ENCODE results near the gene CABYR. TPM values are rescaled to one million over a fixed set of nuclear protein-coding genes. Genes with fewer than 3 reads are reported as not detected.

CABYR gene
- total RNA-seq, 1 donor from 2014 or later = not detected

- no peak for DNase-seq (ENCODE audit: low spot score in 2 of 2)
- intact Hi-C loops (cut with DNase I) = no loop called here
- H3K27me3 ChIP-seq = no peaks in the 10 kb centered on the region
- no peak overlapping the region for H3K27ac ChIP-seq
- TF ChIP-seq, protein P1, sequence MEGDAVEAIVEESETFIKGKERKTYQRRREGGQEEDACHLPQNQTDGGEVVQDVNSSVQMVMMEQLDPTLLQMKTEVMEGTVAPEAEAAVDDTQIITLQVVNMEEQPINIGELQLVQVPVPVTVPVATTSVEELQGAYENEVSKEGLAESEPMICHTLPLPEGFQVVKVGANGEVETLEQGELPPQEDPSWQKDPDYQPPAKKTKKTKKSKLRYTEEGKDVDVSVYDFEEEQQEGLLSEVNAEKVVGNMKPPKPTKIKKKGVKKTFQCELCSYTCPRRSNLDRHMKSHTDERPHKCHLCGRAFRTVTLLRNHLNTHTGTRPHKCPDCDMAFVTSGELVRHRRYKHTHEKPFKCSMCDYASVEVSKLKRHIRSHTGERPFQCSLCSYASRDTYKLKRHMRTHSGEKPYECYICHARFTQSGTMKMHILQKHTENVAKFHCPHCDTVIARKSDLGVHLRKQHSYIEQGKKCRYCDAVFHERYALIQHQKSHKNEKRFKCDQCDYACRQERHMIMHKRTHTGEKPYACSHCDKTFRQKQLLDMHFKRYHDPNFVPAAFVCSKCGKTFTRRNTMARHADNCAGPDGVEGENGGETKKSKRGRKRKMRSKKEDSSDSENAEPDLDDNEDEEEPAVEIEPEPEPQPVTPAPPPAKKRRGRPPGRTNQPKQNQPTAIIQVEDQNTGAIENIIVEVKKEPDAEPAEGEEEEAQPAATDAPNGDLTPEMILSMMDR (IDR thresholded peaks at IDR 0.05) = no peak
- peaks cover 5% of the 10 kb centered on the region in 2 donors for H3K36me3 ChIP-seq
- no peak overlapping the region for H3K4me3 ChIP-seq
- no peaks in the 10 kb centered on the region for H3K4me1 ChIP-seq
- H3K9me3 ChIP-seq = no peaks in the 10 kb centered on the region
Observed at GRCh38 chr18:24153397-24153796, 14.5 kb downstream of the CABYR start.

DNA sequence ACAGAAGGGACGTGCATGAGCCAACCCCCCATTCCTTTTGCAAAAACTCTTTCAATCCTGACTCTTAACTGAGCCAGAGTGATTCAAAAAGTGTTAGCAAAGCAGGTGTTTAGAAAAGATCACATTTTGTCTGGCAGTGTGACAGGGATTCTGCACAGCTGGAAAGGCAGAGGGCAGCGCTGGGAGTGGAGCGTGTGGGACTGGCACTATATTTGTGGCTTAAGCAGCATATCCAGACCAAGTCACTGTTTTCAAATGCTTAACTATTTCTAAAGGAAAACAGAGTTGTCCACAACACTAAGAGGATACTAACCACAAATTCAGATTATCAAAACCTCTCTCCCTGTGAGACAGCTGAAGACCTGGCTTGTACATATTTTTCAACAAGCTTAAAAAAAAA lies 19.0 kb downstream of the CABYR start:
- no peak for DNase-seq (ENCODE audit: low spot score in 2 of 2)
- H3K4me1 ChIP-seq = no peaks in the 10 kb centered on the region
- no peak overlapping the region for H3K4me3 ChIP-seq
- no peak overlapping the region for H3K27ac ChIP-seq
- H3K9me3 ChIP-seq = no peaks in the 10 kb centered on the region
- TF ChIP-seq, protein P1 (IDR thresholded peaks at IDR 0.05) = no peak
- H3K27me3 ChIP-seq = no peaks in the 10 kb centered on the region
- intact Hi-C loops (cut with DNase I) = no loop called here
- peaks cover 15 to 31% of the 10 kb centered on the region in 2 donors for H3K36me3 ChIP-seq

DNA sequence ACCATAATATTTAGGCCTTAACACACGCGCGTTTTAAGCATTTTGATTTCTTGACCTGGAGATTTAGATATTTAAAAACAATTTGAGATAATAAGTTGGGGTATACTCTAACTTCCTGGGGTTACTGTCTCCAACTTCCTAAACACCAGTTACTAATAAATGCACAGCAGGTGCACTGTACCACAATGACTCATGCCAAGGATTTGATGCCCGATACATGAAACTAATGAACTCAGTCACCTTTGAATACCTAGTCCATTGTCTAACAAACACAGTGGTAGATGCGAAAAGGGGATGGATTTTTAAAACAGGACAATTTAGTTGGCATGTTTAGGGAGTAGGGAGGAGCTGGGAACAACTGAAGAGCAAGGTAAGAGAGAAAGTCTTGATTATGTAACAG lies 21.2 kb downstream of the CABYR start:
- no peak for DNase-seq (ENCODE audit: low spot score in 2 of 2)
- no peaks in the 10 kb centered on the region for H3K9me3 ChIP-seq
- intact Hi-C loops (cut with DNase I) = no loop called here
- no peaks in the 10 kb centered on the region for H3K4me1 ChIP-seq
- H3K4me3 ChIP-seq = no peak overlapping the region
- TF ChIP-seq, protein P1 (IDR thresholded peaks at IDR 0.05) = no peak
- no peaks in the 10 kb centered on the region for H3K27me3 ChIP-seq
- H3K36me3 ChIP-seq = peaks cover 21 to 46% of the 10 kb centered on the region in 2 donors
- no peak overlapping the region for H3K27ac ChIP-seq

DNA sequence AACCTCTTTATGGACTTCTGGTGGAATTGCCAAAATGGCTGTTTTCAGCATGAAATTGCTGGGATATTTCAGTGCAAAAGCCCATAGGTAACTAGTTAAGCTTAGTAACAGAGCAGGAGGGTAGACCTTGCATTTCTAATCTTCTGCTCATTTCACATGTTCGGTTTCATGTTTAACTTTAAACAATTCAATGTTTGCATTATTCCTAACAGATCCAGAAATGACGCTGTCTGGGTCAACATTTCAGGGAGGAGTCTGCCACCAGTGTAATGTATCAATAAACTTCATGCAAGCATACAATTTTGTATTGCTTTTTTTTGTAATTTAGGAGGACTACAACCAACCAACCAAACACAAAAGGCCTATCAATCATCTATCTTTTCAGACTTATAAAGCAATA lies 22.4 kb downstream of the CABYR start:
- Histone ChIP-seq H3K36me3 (peaks cover 18 to 58% of the 10 kb centered on the region in 2 donors), H3K27ac (no peak overlapping the region), H3K4me3 (no peak overlapping the region), H3K9me3 (no peaks in the 10 kb centered on the region), H3K4me1 (no peaks in the 10 kb centered on the region), H3K27me3 (no peaks in the 10 kb centered on the region)
- no peak for DNase-seq (ENCODE audit: low spot score in 2 of 2)
- intact Hi-C loops (cut with DNase I) = no loop called here
- TF ChIP-seq, protein P1 (IDR thresholded peaks at IDR 0.05) = no peak

- H3K27ac ChIP-seq = no peak overlapping the region
- TF ChIP-seq, protein P1 (IDR thresholded peaks at IDR 0.05) = no peak
- no peaks in the 10 kb centered on the region for H3K27me3 ChIP-seq
- no peaks in the 10 kb centered on the region for H3K4me1 ChIP-seq
- no peaks in the 10 kb centered on the region for H3K9me3 ChIP-seq
- intact Hi-C loops (cut with DNase I) = no loop called here
- no peak overlapping the region for H3K4me3 ChIP-seq
- DNase-seq (ENCODE audit: low spot score in 2 of 2) = no peak
- peaks cover 22 to 49% of the 10 kb centered on the region in 2 donors for H3K36me3 ChIP-seq
Observed at GRCh38 chr18:24168496-24168895, 29.6 kb downstream of the CABYR start.

GRCh38 chr18:24170360-24170759 lies 31.5 kb downstream of the CABYR start:
- Histone ChIP-seq H3K4me1 (no peaks in the 10 kb centered on the region), H3K9me3 (no peaks in the 10 kb centered on the region), H3K27ac (no peak overlapping the region), H3K27me3 (no peaks in the 10 kb centered on the region), H3K36me3 (peaks cover 15 to 41% of the 10 kb centered on the region in 2 donors), H3K4me3 (no peak overlapping the region)
- DNase-seq (ENCODE audit: low spot score in 2 of 2) = no peak
- intact Hi-C loops (cut with DNase I) = no loop called here
- TF ChIP-seq, protein P1 (IDR thresholded peaks at IDR 0.05) = no peak

Data from ascending aorta (tissue), 2 donors.